ENCODE data around the gene FRYL. TPM values are rescaled to one million over a fixed set of nuclear protein-coding genes. Genes with fewer than 3 reads are reported as not detected.

FRYL gene
- total and polyA plus RNA-seq, 2 of the 13 experiments (the other 11 are each of a cell fraction or from before 2014, with no cell fraction given): 9.7 to 19.6 TPM

DNA sequence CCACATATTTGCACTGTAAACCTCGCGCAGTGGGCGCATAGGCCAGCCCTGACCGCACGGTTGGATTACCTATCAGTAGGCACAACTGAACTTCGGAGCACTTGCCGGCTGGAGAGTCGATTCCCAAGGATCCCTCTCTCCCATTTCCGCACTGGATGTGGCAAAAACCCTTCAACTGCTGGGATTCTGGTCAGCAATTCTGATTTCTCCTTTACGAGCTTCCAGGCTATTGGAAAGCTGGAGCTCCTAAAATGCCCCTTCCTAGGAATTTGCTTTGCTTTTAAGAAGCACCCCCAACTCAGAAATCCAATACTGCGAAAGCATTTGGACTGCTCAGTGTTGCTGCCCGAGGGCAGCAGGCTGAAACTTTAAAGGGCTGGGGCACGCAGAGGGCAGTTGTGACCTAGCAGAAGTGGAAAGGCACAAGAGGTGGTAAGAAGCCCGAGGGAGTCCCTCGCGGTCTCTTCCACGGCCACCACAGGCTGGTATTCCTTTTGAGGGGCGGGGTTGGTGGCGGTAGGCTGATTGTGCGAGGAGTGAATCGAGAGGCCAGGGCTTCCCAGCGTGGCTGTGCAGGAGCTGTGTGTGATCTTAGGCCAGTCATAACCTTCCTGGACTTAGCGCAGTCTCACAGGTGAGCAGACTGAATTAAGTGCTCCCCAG lies 288.4 kb downstream of the FRYL start (continued):
- TF ChIP-seq, protein P1, sequence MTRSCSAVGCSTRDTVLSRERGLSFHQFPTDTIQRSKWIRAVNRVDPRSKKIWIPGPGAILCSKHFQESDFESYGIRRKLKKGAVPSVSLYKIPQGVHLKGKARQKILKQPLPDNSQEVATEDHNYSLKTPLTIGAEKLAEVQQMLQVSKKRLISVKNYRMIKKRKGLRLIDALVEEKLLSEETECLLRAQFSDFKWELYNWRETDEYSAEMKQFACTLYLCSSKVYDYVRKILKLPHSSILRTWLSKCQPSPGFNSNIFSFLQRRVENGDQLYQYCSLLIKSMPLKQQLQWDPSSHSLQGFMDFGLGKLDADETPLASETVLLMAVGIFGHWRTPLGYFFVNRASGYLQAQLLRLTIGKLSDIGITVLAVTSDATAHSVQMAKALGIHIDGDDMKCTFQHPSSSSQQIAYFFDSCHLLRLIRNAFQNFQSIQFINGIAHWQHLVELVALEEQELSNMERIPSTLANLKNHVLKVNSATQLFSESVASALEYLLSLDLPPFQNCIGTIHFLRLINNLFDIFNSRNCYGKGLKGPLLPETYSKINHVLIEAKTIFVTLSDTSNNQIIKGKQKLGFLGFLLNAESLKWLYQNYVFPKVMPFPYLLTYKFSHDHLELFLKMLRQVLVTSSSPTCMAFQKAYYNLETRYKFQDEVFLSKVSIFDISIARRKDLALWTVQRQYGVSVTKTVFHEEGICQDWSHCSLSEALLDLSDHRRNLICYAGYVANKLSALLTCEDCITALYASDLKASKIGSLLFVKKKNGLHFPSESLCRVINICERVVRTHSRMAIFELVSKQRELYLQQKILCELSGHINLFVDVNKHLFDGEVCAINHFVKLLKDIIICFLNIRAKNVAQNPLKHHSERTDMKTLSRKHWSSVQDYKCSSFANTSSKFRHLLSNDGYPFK (CRISPR knock-in tag; IDR thresholded peaks at IDR 0.05; ENCODE audit: borderline replicate concordance): no peak
- TF ChIP-seq KLF13 (CRISPR knock-in tag; IDR thresholded peaks at IDR 0.05) (no peak), ZNF33B (CRISPR knock-in tag; IDR thresholded peaks at IDR 0.05) (no peak), CC2D1A (CRISPR knock-in tag; IDR thresholded peaks at IDR 0.05) (no peak), ZBTB21 (CRISPR knock-in tag; IDR thresholded peaks at IDR 0.05) (no peak)
- TF ChIP-seq, protein P2, sequence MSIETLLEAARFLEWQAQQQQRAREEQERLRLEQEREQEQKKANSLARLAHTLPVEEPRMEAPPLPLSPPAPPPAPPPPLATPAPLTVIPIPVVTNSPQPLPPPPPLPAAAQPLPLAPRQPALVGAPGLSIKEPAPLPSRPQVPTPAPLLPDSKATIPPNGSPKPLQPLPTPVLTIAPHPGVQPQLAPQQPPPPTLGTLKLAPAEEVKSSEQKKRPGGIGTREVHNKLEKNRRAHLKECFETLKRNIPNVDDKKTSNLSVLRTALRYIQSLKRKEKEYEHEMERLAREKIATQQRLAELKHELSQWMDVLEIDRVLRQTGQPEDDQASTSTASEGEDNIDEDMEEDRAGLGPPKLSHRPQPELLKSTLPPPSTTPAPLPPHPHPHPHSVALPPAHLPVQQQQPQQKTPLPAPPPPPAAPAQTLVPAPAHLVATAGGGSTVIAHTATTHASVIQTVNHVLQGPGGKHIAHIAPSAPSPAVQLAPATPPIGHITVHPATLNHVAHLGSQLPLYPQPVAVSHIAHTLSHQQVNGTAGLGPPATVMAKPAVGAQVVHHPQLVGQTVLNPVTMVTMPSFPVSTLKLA (IDR thresholded peaks at IDR 0.05): no peak

DNA sequence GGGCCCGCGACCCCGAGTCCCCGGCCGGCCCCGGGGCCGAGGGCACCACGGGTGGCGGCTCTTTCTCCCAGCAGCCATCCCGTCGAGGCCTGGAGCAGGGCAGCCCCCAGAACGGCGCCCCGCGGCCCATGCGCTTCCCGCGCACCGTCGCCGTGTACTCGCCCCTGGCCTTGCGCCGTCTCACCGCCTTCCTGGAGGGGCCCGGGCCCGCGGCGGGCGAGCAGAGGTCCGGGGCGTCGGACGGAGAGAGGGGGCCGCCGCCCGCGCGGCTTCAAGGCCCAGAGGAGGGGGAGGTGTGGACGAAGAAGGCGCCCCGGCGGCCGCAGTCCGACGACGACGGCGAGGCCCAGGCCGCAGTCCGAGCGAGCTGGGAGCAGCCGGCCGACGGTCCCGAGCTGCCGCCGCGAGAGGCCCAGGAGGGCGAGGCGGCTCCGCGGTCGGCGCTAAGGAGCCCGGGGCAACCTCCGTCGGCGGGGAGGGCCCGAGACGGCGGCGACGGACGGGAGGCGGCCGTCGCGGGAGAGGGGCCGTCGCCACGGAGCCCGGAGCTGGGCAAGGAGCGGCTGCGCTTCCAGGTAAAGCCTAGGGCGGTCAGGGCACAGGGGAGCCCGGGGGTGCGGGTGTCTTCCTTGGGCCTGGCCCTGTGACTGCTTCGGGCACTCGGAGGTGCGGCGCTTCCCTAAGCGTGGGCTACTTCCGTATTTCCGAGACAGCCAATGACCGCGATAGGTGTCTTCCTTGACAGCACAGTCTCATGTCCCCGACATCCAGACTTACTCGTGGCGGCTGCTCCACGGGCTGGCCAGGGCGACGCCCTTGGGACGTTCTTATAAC lies 289.2 kb downstream of the FRYL start:
- Histone ChIP-seq H3K4me2 (ENCODE audit: low read depth, low read length) (no peak overlapping the region), H4K20me1 (ENCODE audit: insufficient read depth, low read length) (no peaks in the 10 kb centered on the region), H3K27ac (ENCODE audit: extremely low read length, insufficient read depth, low read length) (no peak overlapping the region), H3K36me3 (replicated peaks in 1 of 2; ENCODE audit: control insufficient read depth in 1 of 2, insufficient read depth in 2 of 2, low read length in 2 of 2) (no peaks in the 10 kb centered on the region), H3K9ac (ENCODE audit: insufficient read depth, low read depth, low read length) (no peak overlapping the region), H3K4me3 (replicated peaks in 1 of 3; ENCODE audit: insufficient read depth in 1 of 3, low read depth in 2 of 3, low read length in 3 of 3) (no peak overlapping the region), H3K27me3 (ENCODE audit: control insufficient read depth in 1 of 2, insufficient read depth in 2 of 2, low read length in 2 of 2) (peaks cover 0 to 6% of the 10 kb centered on the region in 2 experiments; a peak in 3 of 5 replicates), H2AFZ (ENCODE audit: low read length) (no peak overlapping the region), H3K4me1 (ENCODE audit: insufficient read depth, low read length) (no peaks in the 10 kb centered on the region), H3K9me3 (ENCODE audit: low read length) (no peaks in the 10 kb centered on the region), H3K79me2 (ENCODE audit: insufficient read depth, low read length) (no peaks in the 10 kb centered on the region)
- whole genome bisulfite sequencing (ENCODE audit: low lambda C conversion rate): 91% methylated on average over 89 of the region's 104 CpGs
- TF ChIP-seq ONECUT2 (CRISPR knock-in tag; IDR thresholded peaks at IDR 0.05) (no peak), ZFP36L2 (CRISPR knock-in tag; IDR thresholded peaks at IDR 0.05) (no peak)
- FAIRE-seq (no peak), DNase-seq (ENCODE audit: low spot score) (no peak), ATAC-seq (no peak)
- in situ Hi-C loops (cut with HindIII; ENCODE audit: extremely low pct_ligation_motif_present, low pct_unique_long_range_greater_than_20kb) (no loop called here), intact Hi-C loops (cut with micrococcal nuclease; ENCODE audit: unreplicated experiment) (no loop called here)
- ChIA-PET CTCF (ENCODE audit: low intra/inter-chr PET ratio, low total read pairs) (no interaction called here), POLR2A (no interaction called here)
- BruUV-seq (replicated peaks): no TSS peak

Data from HepG2 (cell line).